ENCODE data around the gene SEMA3A.
"Not testable (repeated sequence)": the region's sequence is repeated elsewhere in the genome, so short reads cannot be mapped to it uniquely, and the experiment has no call there.

SEMA3A gene

DNA sequence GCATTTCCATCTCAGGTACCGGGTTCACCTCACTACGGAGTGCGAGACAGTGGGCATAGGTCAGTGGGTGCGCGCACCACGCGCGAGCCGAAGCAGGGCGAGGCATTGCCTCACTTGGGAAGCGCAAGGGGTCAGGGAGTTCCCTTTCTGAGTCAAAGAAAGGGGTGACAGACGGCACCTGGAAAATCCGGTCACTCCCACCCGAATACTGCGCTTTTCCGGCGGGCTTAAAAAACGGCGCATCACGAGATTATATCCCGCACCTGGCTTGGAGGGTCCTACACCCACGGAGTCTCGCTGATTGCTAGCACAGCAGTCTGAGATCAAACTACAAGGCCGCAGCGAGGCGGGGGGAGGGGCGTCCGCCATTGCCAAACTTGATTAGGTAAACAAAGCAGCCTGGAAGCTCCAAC lies 132.1 kb downstream of the SEMA3A start:
- not testable (repeated sequence) for DNase-seq (ENCODE audit: low read depth, low spot score)

DNA sequence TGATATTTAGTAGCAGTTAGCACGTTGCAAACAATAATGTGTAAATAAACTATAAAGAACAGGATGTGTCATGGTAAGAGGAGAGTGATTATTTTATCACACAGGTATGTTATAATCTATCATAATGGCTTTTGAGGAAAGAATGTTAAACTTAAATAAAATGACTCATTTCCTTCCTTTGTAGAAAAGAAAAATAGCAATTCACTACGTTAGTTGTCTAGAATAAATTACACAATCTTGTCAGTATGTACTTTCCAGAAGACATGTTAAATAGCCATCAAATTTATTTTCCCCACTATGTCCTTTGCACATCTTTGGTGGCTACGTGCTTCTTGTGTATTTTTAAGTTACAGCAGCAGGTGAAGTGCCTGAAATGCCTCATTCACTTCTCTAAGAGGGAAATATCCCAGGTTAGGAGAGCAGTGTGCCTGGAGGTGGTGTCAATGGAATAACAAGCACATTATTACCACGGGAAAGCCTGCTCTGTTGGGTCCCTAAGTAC lies 133.8 kb downstream of the SEMA3A start:
- no peak for DNase-seq (ENCODE audit: low read depth, low spot score)

DNA sequence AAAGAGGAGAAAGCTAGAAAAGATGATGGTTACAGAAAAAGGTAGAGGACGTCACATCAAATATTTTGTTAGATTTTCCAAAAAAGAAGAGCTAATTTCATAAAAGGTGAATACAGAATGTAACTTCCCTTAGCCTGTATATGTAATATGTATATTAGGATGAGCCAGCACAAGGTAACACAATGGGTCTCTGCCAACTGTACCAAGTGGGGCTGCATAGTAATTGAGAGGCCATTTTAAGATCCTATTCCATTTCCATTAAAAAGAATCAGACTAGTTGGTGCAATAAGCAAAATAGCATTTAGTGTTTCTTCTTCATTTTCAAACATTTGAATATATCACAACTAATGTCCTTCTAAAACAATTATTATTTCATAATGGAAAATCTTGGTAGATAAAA lies 134.6 kb downstream of the SEMA3A start:
- DNase-seq (ENCODE audit: low read depth, low spot score), result no peak

GRCh38 chr7:84058311-84059076 lies 136.1 kb downstream of the SEMA3A start:
- DNase-seq (ENCODE audit: low read depth, low spot score), result no peak

- DNase-seq (ENCODE audit: low read depth, low spot score), result no peak
Measured at GRCh38 chr7:84057576-84057975, 137.0 kb downstream of the SEMA3A start.

GRCh38 chr7:84055904-84056605 lies 138.5 kb downstream of the SEMA3A start:
- DNase-seq (ENCODE audit: low read depth, low spot score), result no peak

- DNase-seq (ENCODE audit: low read depth, low spot score), result not testable (repeated sequence)
Measured at GRCh38 chr7:84055199-84055598, 139.4 kb downstream of the SEMA3A start.

- DNase-seq (ENCODE audit: low read depth, low spot score), result no peak
Measured at GRCh38 chr7:84049071-84049836, 145.3 kb downstream of the SEMA3A start.

DNA sequence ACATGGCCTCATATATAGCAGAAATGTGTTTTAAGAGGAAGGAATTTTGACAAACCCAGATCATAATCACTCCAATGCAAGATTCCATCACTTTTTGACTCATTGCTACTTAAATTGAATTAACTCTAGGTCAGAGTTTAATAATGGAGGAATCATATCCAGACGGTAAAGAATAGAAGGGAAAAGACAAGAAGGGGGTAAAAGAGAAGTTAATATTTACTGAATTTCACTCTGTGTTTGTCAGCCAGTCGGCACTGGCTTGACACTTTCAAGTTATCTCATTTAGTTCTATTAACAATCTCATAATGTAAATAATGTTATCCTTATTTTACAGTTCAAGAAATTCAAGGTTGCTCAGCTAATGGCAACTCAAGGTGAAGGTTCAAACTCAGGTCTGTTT lies 147.5 kb downstream of the SEMA3A start:
- no peak for DNase-seq (ENCODE audit: low read depth, low spot score)

GRCh38 chr7:84044834-84045233 lies 149.8 kb downstream of the SEMA3A start:
- no peak for DNase-seq (ENCODE audit: low read depth, low spot score)

GRCh38 chr7:84043661-84044191 lies 150.9 kb downstream of the SEMA3A start:
- DNase-seq (ENCODE audit: low read depth, low spot score), result no peak

DNA sequence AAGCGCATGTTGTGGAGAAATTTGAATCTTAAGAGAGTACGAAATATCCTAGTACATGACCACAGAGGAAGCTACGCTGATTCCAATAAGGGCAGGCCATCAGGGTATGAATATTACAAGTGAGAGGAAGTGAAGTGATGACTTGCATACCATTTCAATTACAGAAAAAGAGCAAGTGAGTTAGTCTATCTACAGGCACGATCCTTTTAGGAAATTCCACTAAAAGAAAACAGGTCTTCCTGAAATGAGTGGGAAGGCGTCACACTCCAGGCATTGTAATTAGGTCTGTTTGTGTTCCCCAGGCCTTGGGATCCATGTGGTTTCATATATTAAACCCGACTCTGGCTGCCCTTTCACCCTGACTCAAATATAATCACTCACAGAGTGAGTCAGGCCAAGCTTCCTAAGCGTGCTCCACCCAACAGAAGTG lies 152.5 kb downstream of the SEMA3A start:
- no peak for DNase-seq (ENCODE audit: low read depth, low spot score)

DNA sequence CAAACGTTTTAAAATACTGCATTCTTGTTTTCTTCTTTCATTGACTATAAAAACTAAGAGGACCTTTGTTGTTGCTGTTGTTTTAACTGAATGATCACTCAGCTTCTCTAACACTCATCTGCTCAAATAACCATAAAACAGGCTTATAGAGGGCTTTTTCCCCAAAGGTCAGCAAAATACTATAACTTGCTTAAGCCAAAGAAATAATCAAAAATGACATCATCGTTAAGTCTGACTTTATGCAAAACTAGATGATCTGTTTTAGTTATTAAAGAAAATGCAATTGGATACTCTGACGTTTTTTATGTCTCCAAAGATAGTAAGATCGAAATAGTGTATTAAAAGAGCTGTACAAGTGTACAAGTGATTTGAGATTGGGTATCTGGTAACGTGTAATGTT lies 152.9 kb downstream of the SEMA3A start:
- no peak for DNase-seq (ENCODE audit: low read depth, low spot score)

GRCh38 chr7:84040355-84040754 lies 154.2 kb downstream of the SEMA3A start:
- DNase-seq (ENCODE audit: low read depth, low spot score), result no peak

DNA sequence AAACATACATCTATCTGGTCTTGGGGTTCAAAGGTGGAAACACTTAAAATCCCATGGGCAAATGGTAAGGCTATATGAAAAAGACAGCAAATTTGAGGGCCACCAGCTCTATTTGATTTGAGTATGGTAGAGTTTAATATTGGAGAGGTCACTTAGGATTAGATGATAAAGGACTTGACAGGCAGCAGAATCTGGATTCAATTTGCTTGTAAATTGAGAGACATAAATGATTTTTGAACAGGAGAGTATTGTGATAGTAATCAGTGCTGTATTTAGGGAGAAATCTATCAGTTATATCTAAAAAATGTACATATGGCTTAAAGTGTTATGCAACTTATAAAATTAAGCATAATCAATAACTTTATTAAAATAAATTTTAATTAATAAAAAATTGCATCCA lies 155.2 kb downstream of the SEMA3A start:
- DNase-seq (ENCODE audit: low read depth, low spot score), result no peak

DNA sequence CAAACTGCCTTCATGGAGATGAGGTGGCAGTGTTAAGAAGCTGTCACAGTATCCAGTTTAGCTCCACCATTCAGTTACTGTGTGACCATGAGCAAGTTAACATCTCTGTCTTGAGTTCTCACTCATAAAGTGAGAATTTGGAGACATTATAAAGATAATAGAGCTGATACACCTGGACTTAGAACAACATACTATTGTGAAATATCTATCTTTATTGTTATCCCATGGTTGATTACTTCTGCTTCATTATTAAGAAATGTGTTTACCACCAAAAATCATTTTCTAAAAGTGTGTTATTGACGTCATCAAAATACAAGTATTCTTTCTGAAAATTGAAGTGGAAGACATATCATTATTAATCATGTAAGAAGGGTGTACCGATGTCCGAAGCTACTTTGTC lies 166.9 kb downstream of the SEMA3A start:
- DNase-seq (ENCODE audit: low read depth, low spot score), result no peak

- no peak for DNase-seq (ENCODE audit: low read depth, low spot score)
Measured at GRCh38 chr7:84025332-84025927, 169.2 kb downstream of the SEMA3A start.

- DNase-seq (ENCODE audit: low read depth, low spot score), result no peak
Measured at GRCh38 chr7:84022684-84023308, 171.8 kb downstream of the SEMA3A start.

GRCh38 chr7:84022009-84022408 lies 172.6 kb downstream of the SEMA3A start:
- no peak for DNase-seq (ENCODE audit: low read depth, low spot score)

DNA sequence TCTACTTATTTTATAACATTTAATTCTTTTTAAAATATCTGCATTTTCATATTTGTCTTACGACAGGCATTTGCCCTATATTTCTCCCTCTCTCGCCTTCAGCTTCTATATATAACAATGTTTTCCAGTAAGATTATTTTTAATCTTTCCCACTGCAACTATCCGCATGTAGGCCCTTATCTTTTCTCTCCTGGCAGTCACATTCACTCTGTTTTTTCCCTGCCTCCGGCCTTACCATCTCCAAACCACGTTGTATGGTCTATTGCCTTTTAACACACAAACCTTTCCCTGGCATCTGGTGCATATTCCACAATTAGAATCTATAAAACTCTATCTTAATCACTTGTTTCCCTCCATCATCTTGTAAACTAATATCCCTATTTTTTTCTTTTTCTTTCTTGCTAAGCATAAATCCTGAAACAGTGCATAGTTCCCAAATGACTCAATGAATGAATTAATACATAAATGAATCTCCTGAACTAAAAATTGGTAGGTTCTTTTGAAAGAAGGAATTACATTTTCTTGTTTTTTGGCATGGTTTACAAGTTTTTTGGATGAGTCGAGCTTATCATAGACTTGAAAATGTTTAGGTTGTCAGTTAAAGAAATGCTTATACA lies 173.2 kb downstream of the SEMA3A start:
- DNase-seq (ENCODE audit: low read depth, low spot score), result no peak

GRCh38 chr7:84017651-84018050 lies 176.9 kb downstream of the SEMA3A start:
- DNase-seq (ENCODE audit: low read depth, low spot score), result no peak
